K562 (cell line): ENCODE data around the gene KPNB1. TPM values are rescaled to one million over a fixed set of nuclear protein-coding genes. Genes with fewer than 3 reads are reported as not detected.

ENCODE experiments used
- ATAC-seq: fragments of 200-7000 bp; cut with Tn5 transposase; 3 replicates; pipeline ENCODE4 v1.9.1; 2020; ENCODE audit warnings: moderate library complexity
- BruUV-seq: library from RNA; stranded (reverse); fragments of 400-500 nt; replicated peaks from 2 replicates; lab custom pipeline; 2021; lab: Mats Ljungman, UMichigan
- CTCF ChIA-PET: fragments of 300-600 bp; formaldehyde crosslinking; extraction: SDS; loops from one replicate; lab custom pipeline; 2021; ENCODE audit warnings: low intra/inter-chr PET ratio; lab: Yijun Ruan, JAX
- POLR2A ChIA-PET: fragments of 300-600, 350-650 bp; sonication (Branson Sonifier 250); formaldehyde crosslinking; extraction: SDS; loops from one replicate; lab custom pipeline; 2021; ENCODE audit warnings: antibody characterized with exemption, inconsistent platforms; lab: Yijun Ruan, JAX
- DNase-seq, 4 experiments: peaks; one replicate each; pipeline versions ENCODE4 v3.0.0 to v3.0.0-alpha.2; 2011 to 2018; ENCODE audit warnings: low spot score in 3 of 4, mixed read lengths in 3 of 4; ENCODE audit errors: extremely low read depth in 1 of 4
- FAIRE-seq: peaks from 2 replicates; lab custom pipeline; 2011; peaks lifted over from hg19 to GRCh38; lab: Jason Lieb, UNC
- H2AFZ ChIP-seq: 2 replicates; pipeline ENCODE4 v1.6.0; 2011; ENCODE audit warnings: low read depth, low read length, control low read depth, inconsistent platforms
- H3K27ac ChIP-seq: fragments of 200-600 bp; 3 replicates; pipeline ENCODE4 v1.8.0; 2011; ENCODE audit warnings: low read depth, mild to moderate bottlenecking, control low read depth, inconsistent platforms, low read length, moderate library complexity, mixed read lengths; ENCODE audit errors: extremely low read depth
- H3K27me3 ChIP-seq, 2 experiments: fragments of 300-600 bp in 1 of 2; 2 replicates in 1 of 2; 3 replicates in 1 of 2; pipeline versions ENCODE4 v1.6.0 to v1.8.0; 2011; ENCODE audit warnings: inconsistent platforms in 2 of 2, low read length in 2 of 2, mild to moderate bottlenecking in 1 of 2, mixed read lengths in 1 of 2, moderate library complexity in 1 of 2; ENCODE audit not compliant: control insufficient read depth in 2 of 2, insufficient read depth in 2 of 2
- H3K36me3 ChIP-seq: fragments of 300-600 bp; 3 replicates; pipeline ENCODE4 v1.8.0; 2011; ENCODE audit warnings: mild to moderate bottlenecking, low read length, inconsistent platforms; ENCODE audit not compliant: control insufficient read depth, insufficient read depth
- H3K4me1 ChIP-seq, 2 experiments: fragments of 200-600 bp in 1 of 2; replicated peaks in 1 of 2; 2 replicates in 1 of 2; 3 replicates in 1 of 2; pipeline versions ENCODE4 v1.5.1 to v1.8.0; 2011; ENCODE audit warnings: inconsistent platforms in 2 of 2, low read length in 2 of 2, mild to moderate bottlenecking in 1 of 2, mixed read lengths in 1 of 2, moderate library complexity in 1 of 2; ENCODE audit not compliant: control insufficient read depth in 2 of 2, insufficient read depth in 2 of 2
- H3K4me2 ChIP-seq: 2 replicates; pipeline ENCODE4 v1.6.1; 2011; ENCODE audit warnings: low read length, control low read depth, inconsistent platforms, mixed read lengths; ENCODE audit not compliant: insufficient read depth
- H3K4me3 ChIP-seq: fragments of 200-600 bp; sonication (generic), shearing (Covaris generic); 2 replicates; pipeline ENCODE4 v1.5.1; 2016; ENCODE audit warnings: control low read depth, inconsistent platforms
- H3K79me2 ChIP-seq: fragments of 200-600 bp; 3 replicates; pipeline ENCODE4 v1.8.0; 2011; ENCODE audit warnings: low read length, inconsistent platforms; ENCODE audit not compliant: control insufficient read depth, insufficient read depth
- H3K9ac ChIP-seq, 2 experiments: 2 replicates each; pipeline versions ENCODE4 v1.6.0 to v1.6.1; 2011; ENCODE audit warnings: low read depth in 2 of 2, low read length in 2 of 2, control low read depth in 1 of 2, inconsistent platforms in 1 of 2, mild to moderate bottlenecking in 1 of 2, mixed read lengths in 1 of 2; ENCODE audit not compliant: insufficient read depth in 1 of 2
- H3K9me1 ChIP-seq: one replicate; pipeline ENCODE4 v1.6.0; 2011; ENCODE audit warnings: inconsistent platforms, mild to moderate bottlenecking, low read length, moderate library complexity; ENCODE audit not compliant: control insufficient read depth, insufficient read depth
- H3K9me3 ChIP-seq: replicated peaks from 2 replicates; pipeline ENCODE4 v1.5.1; 2011; ENCODE audit warnings: low read depth, low read length, inconsistent platforms; ENCODE audit not compliant: control insufficient read depth, insufficient read depth
- H4K20me1 ChIP-seq: replicated peaks from 2 replicates; pipeline ENCODE4 v1.6.1; 2011; ENCODE audit warnings: low read length, inconsistent platforms, mixed read lengths; ENCODE audit not compliant: control insufficient read depth, insufficient read depth
- BCL6 ChIP-seq: fragments of 250-450 bp; sonication (Bioruptor Pico); IDR thresholded peaks from 2 replicates; pipeline ENCODE4 v1.4.0; 2020
- CBFA2T3 ChIP-seq: fragments of 450-650 bp; IDR thresholded peaks from 2 replicates; pipeline ENCODE4 v1.6.1; 2017
- EGR1 ChIP-seq: fragments of 450-650 bp; conservative IDR thresholded peaks from 2 replicates; pipeline ENCODE4 v1.6.1; 2017; ENCODE audit warnings: mild to moderate bottlenecking
- ELK1 ChIP-seq: sonication (generic); formaldehyde crosslinking; IDR thresholded peaks from 2 replicates; pipeline ENCODE4 v1.8.1; 2022; ENCODE audit warnings: missing genetic modification reagents
- HDAC3 ChIP-seq: fragments of 450-650 bp; IDR thresholded peaks from 2 replicates; pipeline ENCODE4 v1.6.1; 2018; ENCODE audit warnings: borderline replicate concordance, mild to moderate bottlenecking, moderate library complexity; ENCODE audit not compliant: partially characterized antibody
- KHSRP ChIP-seq: fragments of 450-650 bp; IDR thresholded peaks from 2 replicates; pipeline ENCODE4 v1.6.1; 2017
- NR4A1 ChIP-seq, 2 experiments: fragments of 250-450 bp in 1 of 2; fragments of 450-650 bp in 1 of 2; sonication (Bioruptor Pico) in 1 of 2; IDR thresholded peaks; 2 replicates each; pipeline versions ENCODE4 v1.4.0 to v1.6.1; 2016 to 2020; ENCODE audit warnings: mild to moderate bottlenecking in 2 of 2, missing compliant biosample characterization in 1 of 2, missing genetic modification characterization in 1 of 2, moderate library complexity in 1 of 2
- SRSF1 ChIP-seq: fragments of 200-400 bp; formaldehyde crosslinking; IDR thresholded peaks from 2 replicates; pipeline ENCODE4 v1.6.1; 2017; ENCODE audit warnings: mild to moderate bottlenecking, low read depth, low read length, moderate library complexity
- SRSF7 ChIP-seq: fragments of 200-400 bp; formaldehyde crosslinking; optimal IDR thresholded peaks from 2 replicates; pipeline ENCODE3; 2017; ENCODE audit warnings: mild to moderate bottlenecking, low read depth, low read length
- TBL1XR1 ChIP-seq, 2 experiments: IDR thresholded peaks; 2 replicates each; pipeline ENCODE4 v1.6.1; 2012; ENCODE audit warnings: improper control_type of control experiment in 2 of 2, low read length in 2 of 2, mild to moderate bottlenecking in 1 of 2
- TFAP4 ChIP-seq: sonication (generic); formaldehyde crosslinking; IDR thresholded peaks from 2 replicates; pipeline ENCODE4 v1.8.0; 2022; ENCODE audit warnings: missing genetic modification reagents, mild to moderate bottlenecking, moderate library complexity, borderline replicate concordance
- WGBS: fragments of 100-300 bp; shearing (Covaris generic); methylation state at CpG from one replicate; pipeline ENCODE4 v1.1.6; 2016; ENCODE audit warnings: low coverage, mixed read lengths; ENCODE audit not compliant: insufficient coverage; ENCODE audit errors: missing lambda C conversion rate; 5-methylcytosine and 5-hydroxymethylcytosine counted together
- in situ Hi-C: fragments of 300-500 bp; cut with MboI; formaldehyde crosslinking; loops from 4 replicates; pipeline ENCODE4 v1.15.0; 2018; ENCODE audit warnings: inconsistent platforms, mixed read lengths
- intact Hi-C: fragments of 100-400 bp; cut with micrococcal nuclease; formaldehyde crosslinking; loops from 2 replicates; pipeline ENCODE4 v1.14.2; 2022
- polyA plus RNA-seq, 8 experiments: library from polyadenylated mRNA; depleted of rRNA in 4 of 8; stranded (reverse) in 5 of 8; unstranded in 3 of 8; fragments of >200 nt; fragmentation: Nextera tagmentation in 2 of 8; fragmentation: Illumina TruSeq in 1 of 8; extraction: Ambion mirVana in 2 of 8; extraction: Trizol in 1 of 8; gene quantifications; 2 replicates each; pipeline versions ENCODE4 v1.2.1 to v1.2.3, GENCODE V29; 2011 to 2014; ENCODE audit warnings: inconsistent platforms in 1 of 8, missing spikeins in 1 of 8
- total RNA-seq, 7 experiments: library from RNA; depleted of rRNA in 6 of 7; stranded (reverse); fragments of >200 nt in 6 of 7; fragmentation: Illumina TruSeq in 2 of 7; extraction: Trizol in 2 of 7; gene quantifications; 2 replicates each; pipeline versions ENCODE4 v1.2.1 to v1.2.3, GENCODE V29; 2011 to 2021; ENCODE audit warnings: low replicate concordance in 1 of 7

The KPNB1 gene
- total and polyA plus RNA-seq, 9 of the 15 experiments (the other 6 are each of a cell fraction or from before 2014, with no cell fraction given) = 154 to 622 (median 354) TPM

GRCh38 chr17:47726796-47727703 lies 77.3 kb downstream of the KPNB1 start:
- Histone ChIP-seq H4K20me1 (peaks cover 7% of the 10 kb centered on the region; the same call in 1 of the 2 replicates), H3K4me2 (no peak overlapping the region), H3K4me1 (peaks cover 0 to 11% of the 10 kb centered on the region in 2 experiments; a peak in 2 of 5 replicates), H3K9ac (no peak overlapping the region), H3K9me1 (no peaks in the 10 kb centered on the region), H3K27me3 (peaks cover 25 to 66% of the 10 kb centered on the region in 2 experiments), H2AFZ (no peak overlapping the region), H3K27ac (no peak overlapping the region), H3K36me3 (no peaks in the 10 kb centered on the region), H3K4me3 (no peak overlapping the region), H3K79me2 (no peaks in the 10 kb centered on the region), H3K9me3 (no peaks in the 10 kb centered on the region)
- no TSS peak for BruUV-seq
- in situ Hi-C loops (no loop called here), intact Hi-C loops (no loop called here)
- no peak for ATAC-seq
- peak; percentile 76 for TF ChIP-seq EGR1
- no peak for TF ChIP-seq CBFA2T3
- CTCF ChIA-PET = no interaction called here
- 2% methylated on average over 11 of the region's 12 CpGs for WGBS
- FAIRE-seq = no peak
- POLR2A ChIA-PET = interaction anchor here (0.6 to 2.6 kb wide), 4 partner anchors 12 to 26 kb away, joined by 3 to 7 read pairs (median 4); no protein-coding TSS in a partner anchor
- DNase-seq = no peak

GRCh38 chr17:47727704-47728036 lies 78.0 kb downstream of the KPNB1 start:
- no peak for FAIRE-seq
- intact Hi-C loops = no loop called here
- POLR2A ChIA-PET = interaction anchor here (0.9 to 2.6 kb wide), 2 partner anchors 12 to 22 kb away, joined by 3 to 7 read pairs; no protein-coding TSS in a partner anchor
- TF ChIP-seq BCL6 (CRISPR knock-in tag) = no peak
- no peak for TF ChIP-seq TFAP4 (CRISPR knock-in tag)
- no peak for TF ChIP-seq ELK1 (CRISPR knock-in tag)
- no peak for TF ChIP-seq SRSF7
- no peak for TF ChIP-seq TBL1XR1 (IDR thresholded peaks at IDR 0.05; ENCODE audit: low read length in 2 of 2)
- TF ChIP-seq HDAC3 = no peak
- TF ChIP-seq KHSRP = no peak
- TF ChIP-seq SRSF1 = no peak
- no peak for TF ChIP-seq NR4A1 (CRISPR knock-in tag; IDR thresholded peaks at IDR 0.05)
- no peak for TF ChIP-seq NR4A1 (tag; IDR thresholded peaks at IDR 0.05)

More at GRCh38 chr17:47727704-47728036, 78.0 kb downstream of the KPNB1 start:
- no peak for DNase-seq
- Histone ChIP-seq H3K79me2 (no peaks in the 10 kb centered on the region), H3K27ac (no peak overlapping the region), H3K4me3 (no peak overlapping the region), H3K4me1 (peaks cover 0 to 11% of the 10 kb centered on the region in 2 experiments; a peak in 1 of 5 replicates), H3K36me3 (no peaks in the 10 kb centered on the region), H4K20me1 (peaks cover 11% of the 10 kb centered on the region), H3K9me1 (no peaks in the 10 kb centered on the region), H3K9ac (no peak overlapping the region), H3K9me3 (no peaks in the 10 kb centered on the region), H3K4me2 (no peak overlapping the region), H3K27me3 (peaks cover 25 to 67% of the 10 kb centered on the region in 2 experiments), H2AFZ (no peak overlapping the region)
- WGBS = 0% methylated on average over 6 of the region's 9 CpGs
- no TSS peak for BruUV-seq
- no peak for ATAC-seq
- CTCF ChIA-PET = no interaction called here
- in situ Hi-C loops = no loop called here
